Kidney tubule cell (primary cell): ENCODE measurements around the gene MSMP.

ENCODE experiments used
- DNase-seq: peaks from one replicate; pipeline ENCODE4 v3.0.0-alpha.2; 2018; ENCODE audit warnings: low spot score

Gene MSMP

GRCh38 chr9:35743880-35744518, 10.1 kb downstream of the MSMP start:
- DNase-seq: no peak

DNA sequence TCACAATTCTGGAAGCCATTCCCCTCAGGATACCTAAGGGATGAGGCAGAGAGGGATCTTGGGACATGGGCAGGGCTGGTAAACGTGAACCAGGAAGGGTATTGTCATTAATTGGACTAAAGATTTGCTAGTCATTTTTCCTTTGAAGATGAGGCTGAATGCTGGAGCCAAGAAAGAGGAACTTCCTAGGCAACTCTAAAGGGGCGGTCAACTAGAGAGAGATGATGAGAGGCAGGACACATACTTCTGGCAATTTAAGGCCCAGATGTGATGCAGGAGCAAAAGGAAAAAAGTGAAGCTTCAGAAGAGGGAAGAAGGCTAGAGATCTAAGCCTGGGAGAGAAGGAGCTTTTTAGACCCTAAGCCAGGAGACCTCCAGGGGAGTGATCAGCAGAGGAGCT, 10.6 kb downstream of the MSMP start:
- no peak for DNase-seq

DNA sequence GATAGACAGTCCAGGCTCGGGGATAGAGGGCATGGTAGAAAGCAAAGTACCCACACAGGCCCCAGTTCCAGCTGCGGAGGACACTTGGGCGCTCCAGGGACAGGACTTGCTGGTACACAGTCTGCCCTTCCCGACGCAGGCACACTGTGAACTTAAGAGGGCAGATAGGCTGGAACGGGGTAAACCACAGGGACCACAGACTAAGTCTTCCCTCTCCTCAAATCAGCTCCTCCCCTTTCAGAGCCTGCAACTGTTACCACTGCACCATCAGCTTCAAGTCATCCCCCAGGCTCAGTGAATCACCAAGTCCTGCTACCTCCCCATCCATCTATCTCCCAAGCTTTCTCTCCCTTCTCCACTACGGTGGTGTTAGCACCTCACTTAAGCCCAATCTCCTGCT, 12.3 kb downstream of the MSMP start:
- no peak for DNase-seq

GRCh38 chr9:35740243-35740642, 13.8 kb downstream of the MSMP start:
- DNase-seq: no peak

GRCh38 chr9:35738924-35739323, 15.2 kb downstream of the MSMP start:
- DNase-seq: no peak

DNA sequence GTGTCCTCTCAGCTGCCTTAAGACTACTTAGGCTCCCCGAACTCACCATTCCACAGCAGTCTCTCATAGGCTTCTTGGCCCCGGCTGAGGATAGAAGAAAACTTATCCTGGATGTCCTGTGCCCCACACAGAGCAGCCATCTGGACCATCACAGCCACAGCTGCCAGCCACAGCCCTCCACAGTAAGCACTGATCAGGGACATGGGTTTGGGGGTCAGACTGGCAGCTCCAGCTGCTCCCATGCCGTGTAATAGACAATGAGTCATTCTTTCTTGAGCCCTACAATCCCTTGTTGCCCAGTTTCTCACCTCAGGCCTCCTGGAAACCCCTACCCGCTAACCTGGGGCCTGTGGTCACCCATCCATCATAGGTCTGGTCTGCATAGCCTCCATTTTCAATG, 15.9 kb downstream of the MSMP start:
- DNase-seq: no peak

GRCh38 chr9:35737143-35737542, 16.9 kb downstream of the MSMP start:
- DNase-seq: no peak

GRCh38 chr9:35736201-35736633, 17.9 kb downstream of the MSMP start:
- DNase-seq: peak; percentile 79

DNA sequence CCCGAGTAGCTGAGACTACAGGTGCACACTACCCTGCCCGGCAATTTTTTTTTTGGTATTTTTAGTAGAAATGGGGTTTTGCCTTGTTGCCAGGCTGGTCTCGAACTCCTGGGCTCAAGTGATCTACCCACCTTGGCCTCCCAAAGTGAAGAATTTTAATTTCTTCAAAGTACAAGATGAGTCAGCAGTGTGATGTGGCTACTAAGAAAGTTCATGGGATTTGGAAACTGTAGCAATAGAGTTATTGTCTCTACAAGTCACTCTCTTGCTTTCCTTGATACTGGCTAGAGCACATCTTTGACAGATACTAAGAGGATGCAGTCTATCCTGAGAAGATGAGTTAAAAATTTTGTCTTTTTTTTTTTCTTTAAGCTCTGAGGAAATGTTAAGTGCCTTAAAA, 20.0 kb downstream of the MSMP start:
- DNase-seq: no peak

DNA sequence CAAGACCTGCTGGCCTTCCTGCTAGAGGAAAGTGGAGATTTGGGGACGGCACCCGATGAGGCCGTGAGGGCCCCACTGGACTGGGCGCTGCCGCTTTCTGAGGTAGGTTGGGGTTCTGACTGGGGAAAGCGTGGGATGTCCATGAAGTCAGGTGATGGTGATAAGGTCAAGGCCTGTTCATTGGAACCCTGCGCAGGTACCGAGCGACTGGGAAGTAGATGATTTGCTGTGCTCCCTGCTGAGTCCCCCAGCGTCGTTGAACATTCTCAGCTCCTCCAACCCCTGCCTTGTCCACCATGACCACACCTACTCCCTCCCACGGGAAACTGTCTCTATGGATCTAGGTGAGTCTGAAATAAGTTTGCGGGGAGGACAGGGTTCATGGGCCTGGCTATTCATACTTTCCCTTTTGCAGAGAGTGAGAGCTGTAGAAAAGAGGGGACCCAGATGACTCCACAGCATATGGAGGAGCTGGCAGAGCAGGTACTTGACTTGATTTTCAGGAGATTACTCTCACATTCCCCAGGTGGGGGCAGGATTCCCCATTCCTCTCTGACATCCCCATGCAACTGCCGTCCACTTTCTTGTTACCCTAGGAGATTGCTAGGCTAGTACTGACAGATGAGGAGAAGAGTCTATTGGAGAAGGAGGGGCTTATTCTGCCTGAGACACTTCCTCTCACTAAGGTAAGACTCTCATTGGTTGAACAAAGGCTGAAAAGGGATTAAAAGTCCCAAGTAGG, 21.1 kb downstream of the MSMP start:
- DNase-seq: peak; percentile 86

- DNase-seq: peak; percentile 100
These were observed 21.8 kb downstream of the MSMP start, which contains the start of the genes CREB3 and TLN1 for GRCh38 chr9:35732185-35732799. TSS of gene CREB3 (plus strand) at chr9:35732666. CDS start at chr9:35732773, 107 bp downstream. TSS of gene TLN1 (minus strand) at chr9:35732195. CDS start at chr9:35725694, 6,501 bp downstream.

DNA sequence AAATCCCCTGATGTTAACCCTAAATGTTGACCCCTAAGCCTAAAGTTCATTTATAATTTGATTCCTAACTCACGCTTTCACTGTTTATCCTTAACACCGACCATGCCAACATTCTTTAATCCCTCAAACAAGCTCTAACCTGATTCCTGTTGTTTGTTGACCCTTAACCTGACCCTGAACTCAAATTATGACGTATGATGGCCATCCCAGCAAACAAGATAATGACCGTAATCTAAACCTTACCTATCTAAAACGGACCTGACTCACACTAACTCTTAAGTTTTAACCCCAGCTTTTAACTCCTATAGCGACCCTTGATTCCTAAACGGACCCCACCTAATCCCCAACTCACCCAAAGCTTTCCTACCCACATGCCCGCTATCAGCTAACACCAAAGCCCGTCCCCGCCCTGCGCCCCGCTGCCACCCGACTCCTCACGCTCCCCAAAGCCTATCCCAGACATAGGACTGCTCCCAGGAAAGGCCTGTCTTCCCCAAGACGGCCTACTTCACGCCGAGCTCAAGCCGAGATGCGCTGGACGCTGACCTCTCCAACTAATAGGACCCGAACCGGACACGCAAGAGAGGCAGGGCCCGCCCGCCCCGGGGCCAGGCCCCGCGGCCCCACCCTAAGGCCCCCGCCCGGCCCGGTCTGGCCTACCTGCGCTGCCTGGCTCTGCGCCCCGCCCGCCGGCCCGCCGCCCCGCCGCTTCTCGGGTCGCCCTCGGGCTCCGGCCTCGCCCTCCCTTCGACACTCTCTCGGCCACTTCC, 22.5 kb downstream of the MSMP start:
- DNase-seq: peak; percentile 36

GRCh38 chr9:35730486-35730854, 23.6 kb downstream of the MSMP start:
- DNase-seq: no peak

DNA sequence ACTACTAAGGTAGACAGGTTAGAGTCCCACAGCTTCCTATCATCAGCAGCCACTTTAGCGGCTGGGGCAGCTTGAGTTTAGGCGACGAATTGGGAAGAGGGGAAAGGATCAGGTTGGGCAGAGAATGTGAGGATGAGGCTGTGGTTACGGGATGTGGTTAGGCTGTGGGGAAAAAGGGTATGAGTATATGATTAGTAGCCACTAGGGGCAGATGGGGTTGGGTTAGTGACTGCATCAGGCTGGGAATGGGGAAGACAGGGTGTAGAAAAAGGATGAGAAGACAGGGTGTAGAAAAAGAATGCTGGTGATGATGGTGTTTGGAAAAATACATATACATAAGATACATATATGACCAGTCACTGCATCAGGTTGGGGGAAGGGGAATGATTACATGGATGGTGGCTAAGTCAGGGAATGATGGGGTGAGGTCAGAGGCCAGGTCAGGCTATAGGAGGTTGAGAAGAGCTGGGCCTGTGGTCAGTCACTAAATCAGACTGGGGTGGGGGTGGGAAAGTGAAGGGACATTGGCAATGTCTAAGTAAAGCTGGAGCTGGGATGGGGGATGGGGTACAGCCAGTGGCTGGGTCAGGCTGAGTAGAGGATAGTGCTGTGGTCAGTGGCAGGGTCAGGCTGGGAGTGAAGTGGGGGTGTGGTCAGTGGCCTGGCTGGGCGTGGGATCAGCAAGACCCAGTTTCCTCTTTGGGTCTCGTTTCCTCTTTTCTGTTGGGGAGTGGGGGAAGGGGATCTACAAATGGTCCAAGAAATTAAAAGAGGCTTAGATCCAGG, 24.2 kb downstream of the MSMP start:
- peak; percentile 88 for DNase-seq

- no peak for DNase-seq
These were observed 25.0 kb downstream of the MSMP start for GRCh38 chr9:35729101-35729500.

- DNase-seq: peak; percentile 87
These were observed 25.8 kb downstream of the MSMP start for GRCh38 chr9:35728041-35728971.

DNA sequence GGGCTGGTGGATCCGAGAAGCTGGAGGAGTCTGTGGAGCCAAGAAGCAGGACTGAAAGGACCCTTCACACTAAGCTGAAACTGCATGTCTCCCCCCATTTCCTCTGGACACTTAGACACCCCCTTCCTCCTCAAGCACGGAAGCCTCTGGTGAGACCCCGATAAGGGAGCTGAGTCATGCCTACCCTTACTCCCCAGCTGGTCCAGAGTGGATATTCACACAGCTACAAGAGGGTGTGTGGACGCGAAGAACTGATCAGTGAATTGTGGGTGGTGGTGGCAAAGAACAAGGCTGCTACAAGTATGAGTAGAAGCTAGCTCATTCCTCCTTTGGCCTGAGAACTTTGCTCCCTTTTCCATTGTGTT, 26.4 kb downstream of the MSMP start:
- DNase-seq: no peak

- DNase-seq: peak; percentile 75
These were observed 27.1 kb downstream of the MSMP start for GRCh38 chr9:35726931-35727330.

GRCh38 chr9:35725362-35725761, 28.7 kb downstream of the MSMP start:
- DNase-seq: no peak

- no peak for DNase-seq
These were observed 30.2 kb downstream of the MSMP start for GRCh38 chr9:35723908-35724307.

DNA sequence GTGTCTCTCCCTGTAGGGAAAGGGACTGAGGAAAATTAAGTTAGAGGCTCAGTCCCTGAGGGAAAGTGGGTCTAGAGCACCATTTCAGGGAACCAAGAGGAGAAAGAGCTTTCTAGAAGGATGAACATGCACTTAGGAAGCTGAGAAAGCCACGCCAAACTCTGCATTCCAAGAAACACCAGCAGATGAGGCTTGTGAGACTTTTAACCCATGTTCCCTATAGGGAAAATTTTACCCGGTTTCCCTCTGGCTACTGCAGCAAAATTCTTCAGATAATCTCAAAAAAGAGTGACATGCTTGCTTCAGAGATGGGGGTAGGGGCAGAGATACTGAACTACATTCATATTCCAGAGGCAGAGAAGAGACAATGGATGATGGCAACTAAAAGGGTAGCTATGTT, 30.6 kb downstream of the MSMP start:
- no peak for DNase-seq
